ENCODE measurements around the gene TBXAS1. TPM values are rescaled to one million over a fixed set of nuclear protein-coding genes. Genes with fewer than 3 reads are reported as not detected.

The TBXAS1 gene
- total RNA-seq, 2 experiments from 2014 or later, result 5.5 to 6.0 TPM

DNA sequence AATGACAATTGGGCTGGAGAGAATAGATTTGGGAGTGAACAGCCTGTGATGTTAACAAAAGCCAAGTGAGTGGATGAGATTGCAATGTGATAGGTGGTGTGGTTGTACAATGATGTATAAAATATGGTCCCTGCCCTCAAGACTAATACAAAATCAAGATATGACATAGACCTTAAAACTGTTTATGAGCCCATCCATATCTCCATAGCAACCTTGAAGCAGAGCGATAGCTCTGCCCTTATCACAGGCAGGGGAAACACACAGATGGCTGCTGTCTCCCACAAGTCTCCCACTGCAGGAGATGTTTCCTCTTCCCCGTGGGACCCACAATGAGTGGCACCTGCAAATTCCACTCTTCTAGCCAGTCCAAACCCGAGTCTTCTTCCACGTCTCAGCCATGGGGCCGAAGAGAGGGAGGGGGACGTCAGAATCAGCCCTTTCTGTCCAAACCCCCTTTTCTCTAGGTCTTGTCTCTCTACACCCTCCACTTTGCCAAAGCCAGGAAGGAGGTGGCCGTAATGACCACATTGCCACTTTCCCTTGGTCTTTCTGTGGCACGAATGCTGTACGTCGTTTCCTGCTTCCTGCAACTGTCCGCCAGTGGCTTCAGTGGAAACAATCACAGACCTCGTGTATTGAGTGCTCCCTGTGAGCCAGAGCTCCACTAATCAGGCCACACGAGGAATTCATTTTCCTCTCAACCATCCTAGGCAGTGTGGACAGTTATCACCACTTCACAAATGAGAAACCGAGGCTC lies 7.5 kb upstream of the TBXAS1 start:
- ChIA-PET POLR2A (no interaction called here), CTCF (no interaction called here)
- Histone ChIP-seq H3K4me1 (ENCODE audit: insufficient read depth, low read length) (no peaks in the 10 kb centered on the region), H3K36me3 (ENCODE audit: insufficient read depth, low read length) (no peaks in the 10 kb centered on the region), H3K4me3 (ENCODE audit: low read length) (no peak overlapping the region), H3K9me3 (ENCODE audit: control insufficient read depth in 1 of 2, insufficient read depth in 1 of 2, low read length in 2 of 2) (no peaks in the 10 kb centered on the region), H3K27ac (ENCODE audit: low read depth in 1 of 2, low read length in 2 of 2) (no peak overlapping the region), H3K27me3 (ENCODE audit: control insufficient read depth in 1 of 2, insufficient read depth in 2 of 2, low read length in 2 of 2) (no peaks in the 10 kb centered on the region)
- intact Hi-C loops (cut with DNase I, micrococcal nuclease), result loop anchor here in 1 of 2 experiments (10.0 kb wide), 1 partner anchor 177 kb away; no protein-coding TSS in a partner anchor
- ATAC-seq (ENCODE audit: poor library complexity) (no peak), DNase-seq (no peak)
- H3K9me3 Mint-ChIP-seq, result no peaks in the 10 kb centered on the region
- no peaks in the 10 kb centered on the region for H3K36me3 Mint-ChIP-seq (ENCODE audit: low read depth)
- peaks cover 4% of the 10 kb centered on the region for H3K27me3 Mint-ChIP-seq
- no peak overlapping the region for H3K27ac Mint-ChIP-seq
- H3K4me1 Mint-ChIP-seq (ENCODE audit: low read depth), result no peaks in the 10 kb centered on the region
- H3K4me3 Mint-ChIP-seq, result no peak overlapping the region
- no peak for TF ChIP-seq CTCF (IDR thresholded peaks at IDR 0.05)

DNA sequence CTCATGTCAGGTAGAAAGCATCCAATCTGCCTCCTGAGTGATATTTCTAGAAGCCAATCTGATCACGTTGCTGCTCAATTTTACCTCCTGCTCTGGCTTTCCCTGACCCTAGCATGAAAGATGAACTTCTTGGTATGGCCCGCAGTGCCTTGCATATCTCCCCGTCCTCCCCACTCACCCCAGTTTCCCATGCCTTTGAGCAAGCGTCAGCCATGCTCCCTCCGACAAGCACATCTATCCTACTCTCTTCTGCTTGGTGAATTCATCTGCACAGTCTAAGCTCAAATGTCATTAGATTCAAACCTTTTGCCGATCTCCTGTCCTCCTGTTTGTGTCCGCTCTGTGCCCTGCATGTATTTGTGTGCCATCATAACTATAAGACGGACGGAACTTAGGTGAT lies 6.2 kb upstream of the TBXAS1 start:
- Histone ChIP-seq H3K27ac (ENCODE audit: low read depth in 1 of 2, low read length in 2 of 2) (no peak overlapping the region), H3K27me3 (ENCODE audit: control insufficient read depth in 1 of 2, insufficient read depth in 2 of 2, low read length in 2 of 2) (no peaks in the 10 kb centered on the region), H3K4me3 (ENCODE audit: low read length) (no peak overlapping the region), H3K36me3 (ENCODE audit: insufficient read depth, low read length) (no peaks in the 10 kb centered on the region), H3K9me3 (ENCODE audit: control insufficient read depth in 1 of 2, insufficient read depth in 1 of 2, low read length in 2 of 2) (no peaks in the 10 kb centered on the region), H3K4me1 (ENCODE audit: insufficient read depth, low read length) (no peaks in the 10 kb centered on the region)
- POLR2A ChIA-PET, result no interaction called here
- intact Hi-C loops (cut with DNase I, micrococcal nuclease), result loop anchor here in 1 of 2 experiments (10.0 kb wide), 1 partner anchor 178 kb away; no protein-coding TSS in a partner anchor
- Mint-ChIP-seq H3K4me3 (no peak overlapping the region), H3K36me3 (ENCODE audit: low read depth) (no peaks in the 10 kb centered on the region), H3K9me3 (no peaks in the 10 kb centered on the region), H3K27me3 (peaks cover 4% of the 10 kb centered on the region), H3K27ac (no peak overlapping the region), H3K4me1 (ENCODE audit: low read depth) (peaks cover 3% of the 10 kb centered on the region)
- CTCF ChIA-PET, result no interaction called here
- no peak for DNase-seq
- no peak for TF ChIP-seq CTCF (IDR thresholded peaks at IDR 0.05)
- ATAC-seq (ENCODE audit: poor library complexity), result no peak

DNA sequence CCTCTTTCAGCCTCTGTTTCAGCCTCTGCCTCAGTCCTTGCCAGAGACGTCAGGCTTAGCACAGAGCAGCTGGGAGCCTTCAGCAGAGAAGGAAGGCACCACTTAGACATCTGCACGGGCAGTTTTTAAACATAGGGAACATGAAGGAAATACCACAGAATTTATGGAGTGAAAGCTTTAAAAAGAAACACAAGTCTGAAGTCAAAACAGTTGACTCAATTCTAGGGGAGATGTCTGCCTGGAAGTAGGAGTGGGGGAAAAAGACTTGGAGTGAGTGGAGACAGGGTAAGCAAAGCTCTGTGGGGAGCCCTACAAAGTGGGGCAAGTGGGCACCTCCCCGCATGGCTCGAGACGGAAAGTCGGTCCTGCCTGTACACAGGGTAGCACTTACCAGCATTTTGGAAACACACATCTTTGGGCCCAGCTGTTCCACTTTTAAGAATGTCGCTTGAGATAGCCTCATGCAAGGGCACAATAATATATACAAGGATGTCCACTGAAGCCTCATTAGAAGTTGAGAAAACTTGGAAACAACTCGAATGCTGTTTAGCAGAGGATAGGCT lies 5.0 kb upstream of the TBXAS1 start:
- Histone ChIP-seq H3K36me3 (ENCODE audit: insufficient read depth, low read length) (no peaks in the 10 kb centered on the region), H3K9me3 (ENCODE audit: control insufficient read depth in 1 of 2, insufficient read depth in 1 of 2, low read length in 2 of 2) (no peaks in the 10 kb centered on the region), H3K4me3 (ENCODE audit: low read length) (no peak overlapping the region), H3K4me1 (ENCODE audit: insufficient read depth, low read length) (peaks cover 6% of the 10 kb centered on the region), H3K27ac (ENCODE audit: low read depth in 1 of 2, low read length in 2 of 2) (no peak overlapping the region), H3K27me3 (ENCODE audit: control insufficient read depth in 1 of 2, insufficient read depth in 2 of 2, low read length in 2 of 2) (no peaks in the 10 kb centered on the region)
- DNase-seq (no peak), ATAC-seq (ENCODE audit: poor library complexity) (no peak)
- Mint-ChIP-seq H3K4me1 (ENCODE audit: low read depth) (peaks cover 12% of the 10 kb centered on the region), H3K27ac (no peak overlapping the region), H3K4me3 (no peak overlapping the region), H3K9me3 (no peaks in the 10 kb centered on the region), H3K36me3 (ENCODE audit: low read depth) (no peaks in the 10 kb centered on the region), H3K27me3 (peaks cover 4% of the 10 kb centered on the region)
- CTCF ChIA-PET, result no interaction called here
- no peak for TF ChIP-seq CTCF (IDR thresholded peaks at IDR 0.05)
- POLR2A ChIA-PET, result no interaction called here
- intact Hi-C loops (cut with DNase I, micrococcal nuclease), result loop anchor here in 1 of 2 experiments (10.0 kb wide), 1 partner anchor 179 kb away; no protein-coding TSS in a partner anchor
